Measurements from ENCODE around the gene CSNK1G1. TPM values are rescaled to one million over a fixed set of nuclear protein-coding genes. Genes with fewer than 3 reads are reported as not detected.

CSNK1G1 gene
- total and polyA plus RNA-seq, 3 donors from 2014 or later, result 32.7 to 77.5 (median 59.6) TPM

DNA sequence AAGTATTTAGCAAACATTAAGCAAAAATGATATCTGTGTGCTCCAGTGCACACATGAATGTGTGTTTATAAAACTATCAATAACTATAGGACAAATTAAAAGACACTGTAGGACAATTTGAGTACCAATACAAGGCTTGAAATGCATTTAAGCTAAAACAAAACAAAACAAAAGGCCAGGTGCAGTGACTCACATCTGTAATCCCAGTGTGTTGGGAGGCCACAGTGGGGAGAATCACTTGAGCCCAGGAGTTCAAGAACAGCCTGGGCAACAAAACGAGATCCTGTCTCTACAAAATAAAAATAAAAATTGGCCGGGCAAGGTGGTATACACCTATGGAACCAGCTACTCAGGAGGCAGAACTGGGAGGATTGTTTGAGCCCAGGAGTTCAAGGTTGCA is 50.7 kb downstream of the CSNK1G1 start:
- Histone ChIP-seq H3K36me3 (ENCODE audit: low read depth, missing control alignments) (no peaks in the 10 kb centered on the region), H3K27me3 (no peaks in the 10 kb centered on the region), H3K9me3 (no peaks in the 10 kb centered on the region), H3K4me3 (no peak overlapping the region), H3K4me1 (no peaks in the 10 kb centered on the region), H3K27ac (no peak overlapping the region)
- intact Hi-C loops (cut with DNase I; ENCODE audit: low total_unique reads), result no loop called here
- WGBS, 2 donors, result 82 to 88% methylated on average over 2 of the region's 2 CpGs
- TF ChIP-seq, protein P1, sequence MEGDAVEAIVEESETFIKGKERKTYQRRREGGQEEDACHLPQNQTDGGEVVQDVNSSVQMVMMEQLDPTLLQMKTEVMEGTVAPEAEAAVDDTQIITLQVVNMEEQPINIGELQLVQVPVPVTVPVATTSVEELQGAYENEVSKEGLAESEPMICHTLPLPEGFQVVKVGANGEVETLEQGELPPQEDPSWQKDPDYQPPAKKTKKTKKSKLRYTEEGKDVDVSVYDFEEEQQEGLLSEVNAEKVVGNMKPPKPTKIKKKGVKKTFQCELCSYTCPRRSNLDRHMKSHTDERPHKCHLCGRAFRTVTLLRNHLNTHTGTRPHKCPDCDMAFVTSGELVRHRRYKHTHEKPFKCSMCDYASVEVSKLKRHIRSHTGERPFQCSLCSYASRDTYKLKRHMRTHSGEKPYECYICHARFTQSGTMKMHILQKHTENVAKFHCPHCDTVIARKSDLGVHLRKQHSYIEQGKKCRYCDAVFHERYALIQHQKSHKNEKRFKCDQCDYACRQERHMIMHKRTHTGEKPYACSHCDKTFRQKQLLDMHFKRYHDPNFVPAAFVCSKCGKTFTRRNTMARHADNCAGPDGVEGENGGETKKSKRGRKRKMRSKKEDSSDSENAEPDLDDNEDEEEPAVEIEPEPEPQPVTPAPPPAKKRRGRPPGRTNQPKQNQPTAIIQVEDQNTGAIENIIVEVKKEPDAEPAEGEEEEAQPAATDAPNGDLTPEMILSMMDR (IDR thresholded peaks at IDR 0.05), result no peak
- no peak for DNase-seq

DNA sequence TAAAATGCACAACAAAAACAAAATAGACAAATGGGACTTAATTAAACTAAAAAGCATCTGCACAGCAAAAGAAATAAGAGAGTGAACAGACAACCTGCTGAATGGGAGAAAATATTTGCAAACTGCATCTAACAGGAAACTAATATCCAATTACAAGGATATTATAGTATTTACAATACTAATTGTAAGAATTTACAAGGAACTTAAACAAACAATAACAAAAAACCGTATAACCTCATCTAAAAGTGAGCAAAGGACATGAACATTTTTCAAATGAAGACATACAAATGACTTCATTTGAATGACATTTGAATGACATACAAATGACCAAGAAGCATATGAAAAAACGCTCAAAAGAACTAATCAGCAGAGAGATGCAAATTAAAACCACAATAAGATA is 66.4 kb downstream of the CSNK1G1 start:
- Histone ChIP-seq H3K4me1 (no peaks in the 10 kb centered on the region), H3K27ac (no peak overlapping the region), H3K4me3 (no peak overlapping the region), H3K9me3 (no peaks in the 10 kb centered on the region), H3K27me3 (no peaks in the 10 kb centered on the region), H3K36me3 (ENCODE audit: low read depth, missing control alignments) (no peaks in the 10 kb centered on the region)
- no peak for TF ChIP-seq POLR2A (IDR thresholded peaks at IDR 0.05)
- TF ChIP-seq, protein P1 (IDR thresholded peaks at IDR 0.05), result no peak
- DNase-seq, result no peak
- intact Hi-C loops (cut with DNase I; ENCODE audit: low total_unique reads), result no loop called here
- 85 to 89% methylated on average over 2 of the region's 2 CpGs for WGBS, 2 donors

DNA sequence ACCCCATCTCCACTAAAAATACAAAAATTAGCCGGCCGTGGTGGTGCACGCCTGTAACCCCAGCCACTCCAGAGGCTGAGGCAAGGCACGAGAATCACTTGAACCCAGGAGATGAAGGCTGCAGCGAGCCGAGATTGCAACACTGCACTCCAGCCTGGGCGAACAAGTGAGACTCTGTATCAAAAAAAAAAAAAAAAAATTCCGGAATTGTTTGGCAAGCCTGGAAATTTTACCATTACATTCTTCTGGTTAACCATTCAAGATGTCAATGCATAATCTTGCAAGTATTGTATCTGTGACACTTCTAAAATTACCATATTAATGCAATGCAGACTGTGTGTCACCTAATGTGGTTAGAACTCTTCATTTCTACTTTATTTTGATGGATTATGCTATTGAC is 67.0 kb downstream of the CSNK1G1 start:
- DNase-seq, result no peak
- no peaks in the 10 kb centered on the region for H3K4me1 ChIP-seq
- intact Hi-C loops (cut with DNase I; ENCODE audit: low total_unique reads), result no loop called here
- no peaks in the 10 kb centered on the region for H3K36me3 ChIP-seq (ENCODE audit: low read depth, missing control alignments)
- H3K4me3 ChIP-seq, result no peak overlapping the region
- WGBS, 2 donors, result 89 to 93% methylated on average over 8 of the region's 8 CpGs
- no peaks in the 10 kb centered on the region for H3K9me3 ChIP-seq
- H3K27me3 ChIP-seq, result no peaks in the 10 kb centered on the region
- no peak for TF ChIP-seq POLR2A (IDR thresholded peaks at IDR 0.05)
- TF ChIP-seq, protein P1 (IDR thresholded peaks at IDR 0.05), result no peak
- no peak overlapping the region for H3K27ac ChIP-seq

DNA sequence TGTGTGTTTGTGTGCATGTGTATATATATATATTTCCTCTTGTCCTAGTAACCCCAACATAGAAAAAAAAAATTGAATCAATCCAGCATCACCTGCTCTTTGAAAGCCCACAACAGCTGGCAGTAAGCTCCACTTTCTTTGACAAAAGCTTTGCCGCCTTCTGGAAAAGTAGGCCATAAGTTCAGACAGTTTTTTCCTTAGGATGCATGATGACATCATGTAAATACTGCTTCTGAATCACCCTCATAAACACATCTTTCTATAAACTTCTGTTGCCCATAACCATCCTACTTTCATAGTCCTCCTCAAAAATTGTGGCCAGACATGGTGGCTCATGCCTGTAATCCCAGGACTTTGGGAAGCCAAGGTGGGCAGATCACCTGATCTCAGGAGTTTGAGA is 67.4 kb downstream of the CSNK1G1 start:
- no peak for DNase-seq
- Histone ChIP-seq H3K27ac (no peak overlapping the region), H3K4me3 (no peak overlapping the region), H3K36me3 (ENCODE audit: low read depth, missing control alignments) (no peaks in the 10 kb centered on the region), H3K27me3 (no peaks in the 10 kb centered on the region), H3K9me3 (no peaks in the 10 kb centered on the region), H3K4me1 (no peaks in the 10 kb centered on the region)
- TF ChIP-seq POLR2A (IDR thresholded peaks at IDR 0.05), result no peak
- TF ChIP-seq, protein P1 (IDR thresholded peaks at IDR 0.05), result no peak
- intact Hi-C loops (cut with DNase I; ENCODE audit: low total_unique reads), result no loop called here
- 96% methylated on average over 1 of the region's 1 CpG for WGBS, 2 donors

DNA sequence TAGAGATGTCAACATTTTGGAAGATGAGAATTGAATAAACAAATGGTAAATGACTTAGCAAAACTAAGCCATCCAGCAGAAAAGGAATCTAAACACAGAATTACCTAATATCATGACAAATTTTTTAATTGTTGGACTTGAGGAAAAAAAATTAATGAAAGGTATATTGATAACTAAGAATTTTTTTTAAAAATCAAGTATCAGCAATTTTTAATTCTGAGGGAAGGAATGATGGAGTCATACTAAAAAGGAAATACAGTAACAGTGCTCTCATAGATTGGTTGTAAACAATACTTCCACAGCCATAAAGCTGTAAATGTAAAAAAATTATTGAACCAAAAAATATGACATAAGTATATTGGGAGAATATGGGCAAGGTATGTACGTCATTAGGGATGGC is 68.0 kb downstream of the CSNK1G1 start:
- no peaks in the 10 kb centered on the region for H3K27me3 ChIP-seq
- H3K36me3 ChIP-seq (ENCODE audit: low read depth, missing control alignments), result no peaks in the 10 kb centered on the region
- no peak for DNase-seq
- no peaks in the 10 kb centered on the region for H3K9me3 ChIP-seq
- H3K27ac ChIP-seq, result no peak overlapping the region
- no peaks in the 10 kb centered on the region for H3K4me1 ChIP-seq
- TF ChIP-seq POLR2A (IDR thresholded peaks at IDR 0.05), result no peak
- TF ChIP-seq, protein P1 (IDR thresholded peaks at IDR 0.05), result no peak
- 95 to 96% methylated on average over 1 of the region's 1 CpG for WGBS, 2 donors
- H3K4me3 ChIP-seq, result no peak overlapping the region
- intact Hi-C loops (cut with DNase I; ENCODE audit: low total_unique reads), result no loop called here
